Dedifferentiated amniotic fluid mesenchymal stem cell (primary cell): Measurements from ENCODE around the gene MIDN.

ENCODE experiments used
- DNase-seq: peaks from one replicate; pipeline ENCODE4 v3.0.0-alpha.2; 2016; ENCODE audit errors: extremely low spot score

The MIDN gene

DNA sequence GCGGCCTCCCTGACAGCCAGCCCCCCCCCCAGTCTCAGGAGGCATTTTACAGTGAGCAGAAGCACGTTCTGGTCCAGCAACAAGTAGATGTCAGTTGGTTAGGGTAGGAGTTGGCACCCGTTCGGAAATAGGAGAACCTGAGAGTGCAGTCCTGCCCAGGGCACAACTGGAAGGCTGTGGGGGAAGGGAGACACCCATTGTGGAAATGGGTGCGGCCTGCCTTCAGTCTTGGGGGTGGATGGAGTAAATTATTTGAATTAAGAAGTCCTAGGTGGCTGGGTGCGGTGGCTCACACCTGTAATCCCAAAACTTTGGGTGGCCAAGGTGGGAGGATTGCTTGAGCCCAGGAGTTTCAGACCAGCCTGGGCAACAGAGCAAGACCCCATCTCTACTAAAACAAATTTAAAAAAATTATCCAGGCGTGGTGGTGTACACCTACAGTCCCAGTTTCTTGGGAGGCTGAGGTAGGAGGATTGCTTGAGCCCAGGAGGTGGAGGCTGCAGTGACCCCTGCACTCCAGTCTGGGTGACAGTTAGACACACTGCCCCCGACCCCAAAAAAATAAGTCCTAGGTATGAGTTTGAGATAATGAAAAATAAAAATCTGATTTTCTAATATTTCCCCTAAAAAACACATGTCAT, 21.9 kb downstream of the MIDN start:
- no peak for DNase-seq

DNA sequence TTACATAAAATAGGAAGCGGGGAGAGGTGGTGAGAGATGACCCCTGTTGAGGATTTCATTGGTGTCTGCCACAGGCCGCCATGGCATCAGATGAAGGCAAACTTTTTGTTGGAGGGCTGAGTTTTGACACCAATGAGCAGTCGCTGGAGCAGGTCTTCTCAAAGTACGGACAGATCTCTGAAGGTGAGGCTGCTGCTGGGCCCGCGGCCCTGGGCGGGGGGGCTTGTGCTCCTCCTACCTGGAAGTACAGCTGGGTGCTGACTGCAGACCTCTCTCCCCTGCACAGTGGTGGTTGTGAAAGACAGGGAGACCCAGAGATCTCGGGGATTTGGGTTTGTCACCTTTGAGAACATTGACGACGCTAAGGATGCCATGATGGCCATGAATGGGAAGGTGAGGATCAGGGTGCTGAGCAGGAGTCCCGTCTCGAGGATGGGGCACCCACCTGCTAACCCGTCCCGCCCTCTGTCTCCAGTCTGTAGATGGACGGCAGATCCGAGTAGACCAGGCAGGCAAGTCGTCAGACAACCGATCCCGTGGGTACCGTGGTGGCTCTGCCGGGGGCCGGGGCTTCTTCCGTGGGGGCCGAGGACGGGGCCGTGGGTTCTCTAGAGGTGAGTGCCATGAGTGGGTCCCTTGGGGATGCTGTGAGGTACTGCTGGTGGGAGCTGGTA, 22.6 kb downstream of the MIDN start:
- DNase-seq = no peak

DNA sequence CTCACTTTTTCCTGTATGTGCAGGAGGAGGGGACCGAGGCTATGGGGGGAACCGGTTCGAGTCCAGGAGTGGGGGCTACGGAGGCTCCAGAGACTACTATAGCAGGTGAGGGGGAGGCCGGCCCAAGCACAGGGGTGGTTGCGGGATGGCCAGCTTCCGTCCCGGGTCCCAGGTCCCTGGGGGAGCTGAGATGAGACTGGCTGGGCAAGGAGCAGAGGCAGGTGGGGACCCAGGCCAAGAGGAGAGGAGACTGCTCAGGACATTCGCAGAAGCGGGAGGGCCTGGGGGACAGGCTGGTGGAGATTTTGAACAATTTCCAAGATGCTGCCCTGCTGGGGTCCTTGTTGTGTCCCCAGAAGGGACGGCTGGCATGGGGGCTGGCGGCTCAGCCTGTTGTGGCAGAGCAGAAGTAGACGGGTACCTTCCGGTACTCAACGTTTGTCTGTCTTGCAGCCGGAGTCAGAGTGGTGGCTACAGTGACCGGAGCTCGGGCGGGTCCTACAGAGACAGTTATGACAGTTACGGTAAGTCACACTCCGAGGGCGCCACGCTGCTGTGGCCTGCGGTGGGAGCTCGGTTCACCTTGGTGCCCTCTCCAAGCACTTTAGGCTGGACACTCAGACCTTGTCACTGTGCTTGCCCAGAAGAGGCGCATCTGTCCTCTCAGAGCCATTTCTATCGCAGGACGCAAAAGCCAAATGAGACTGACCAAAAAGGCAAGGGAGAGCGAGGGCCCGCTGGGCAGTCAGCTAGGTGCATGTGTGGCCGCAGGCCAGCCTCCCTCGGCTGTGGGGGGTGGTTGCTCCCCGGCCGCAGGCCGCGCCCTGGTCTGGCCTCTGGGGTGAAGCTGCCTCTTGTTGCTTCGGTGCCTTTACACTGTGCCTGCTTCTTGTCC, 23.4 kb downstream of the MIDN start:
- no peak for DNase-seq

DNA sequence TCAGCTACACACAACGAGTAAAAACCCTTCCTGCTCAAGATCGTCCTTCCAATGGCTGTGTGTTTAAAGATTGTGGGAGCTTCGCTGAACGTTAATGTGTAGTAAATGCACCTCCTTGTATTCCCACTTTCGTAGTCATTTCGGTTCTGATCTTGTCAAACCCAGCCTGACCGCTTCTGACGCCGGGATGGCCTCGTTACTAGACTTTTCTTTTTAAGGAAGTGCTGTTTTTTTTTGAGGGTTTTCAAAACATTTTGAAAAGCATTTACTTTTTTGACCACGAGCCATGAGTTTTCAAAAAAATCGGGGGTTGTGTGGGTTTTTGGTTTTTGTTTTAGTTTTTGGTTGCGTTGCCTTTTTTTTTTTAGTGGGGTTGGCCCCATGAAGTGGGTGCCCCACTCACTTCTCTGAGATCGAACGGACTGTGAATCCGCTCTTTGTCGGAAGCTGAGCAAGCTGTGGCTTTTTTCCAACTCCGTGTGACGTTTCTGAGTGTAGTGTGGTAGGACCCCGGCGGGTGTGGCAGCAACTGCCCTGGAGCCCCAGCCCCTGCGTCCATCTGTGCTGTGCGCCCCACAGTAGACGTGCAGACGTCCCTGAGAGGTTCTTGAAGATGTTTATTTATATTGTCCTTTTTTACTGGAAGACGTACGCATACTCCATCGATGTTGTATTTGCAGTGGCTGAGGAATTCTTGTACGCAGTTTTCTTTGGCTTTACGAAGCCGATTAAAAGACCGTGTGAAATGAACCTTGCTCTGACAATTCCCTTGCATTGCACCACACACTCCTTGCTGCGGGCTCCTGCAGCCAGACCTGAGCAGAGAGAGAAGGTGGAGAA, 24.3 kb downstream of the MIDN start:
- no peak for DNase-seq

DNA sequence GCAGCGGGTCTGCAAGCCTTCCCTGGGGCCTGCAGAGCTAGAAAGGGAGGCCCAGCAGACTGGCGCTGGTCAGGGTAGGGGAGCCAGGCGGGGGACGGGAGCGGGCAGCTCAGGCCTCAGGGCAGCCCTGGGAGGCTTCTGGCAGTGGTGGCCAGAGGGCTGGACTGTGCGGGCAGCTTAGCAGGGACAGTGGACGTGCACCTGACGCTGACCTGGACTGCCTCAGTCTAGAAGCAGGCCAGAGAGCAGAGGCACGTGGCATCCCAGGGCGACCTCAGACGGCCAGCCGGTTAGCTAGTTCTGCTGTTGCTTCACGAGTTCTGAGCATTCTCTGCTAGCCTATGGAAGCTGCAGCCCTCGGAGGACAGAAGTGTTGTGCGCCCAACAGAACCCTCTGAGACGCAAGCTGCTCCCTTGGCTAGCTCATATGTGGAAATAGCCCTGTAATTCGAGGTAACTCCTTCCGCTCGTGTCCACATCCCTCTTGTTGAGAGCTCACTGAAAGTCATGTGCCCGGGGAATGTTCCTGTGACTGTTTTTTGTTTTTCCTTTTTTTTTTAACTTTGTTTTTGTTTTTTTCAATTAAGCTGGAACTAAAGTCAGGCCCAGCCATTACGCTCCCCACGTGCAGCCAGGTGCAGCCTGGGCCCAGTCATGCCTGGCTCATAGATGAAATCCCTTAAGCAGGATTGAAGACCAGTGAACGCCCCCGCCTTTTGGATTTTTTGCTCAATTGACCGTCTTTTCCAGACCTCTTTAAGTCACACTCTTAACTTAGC, 25.1 kb downstream of the MIDN start:
- DNase-seq = no peak

DNA sequence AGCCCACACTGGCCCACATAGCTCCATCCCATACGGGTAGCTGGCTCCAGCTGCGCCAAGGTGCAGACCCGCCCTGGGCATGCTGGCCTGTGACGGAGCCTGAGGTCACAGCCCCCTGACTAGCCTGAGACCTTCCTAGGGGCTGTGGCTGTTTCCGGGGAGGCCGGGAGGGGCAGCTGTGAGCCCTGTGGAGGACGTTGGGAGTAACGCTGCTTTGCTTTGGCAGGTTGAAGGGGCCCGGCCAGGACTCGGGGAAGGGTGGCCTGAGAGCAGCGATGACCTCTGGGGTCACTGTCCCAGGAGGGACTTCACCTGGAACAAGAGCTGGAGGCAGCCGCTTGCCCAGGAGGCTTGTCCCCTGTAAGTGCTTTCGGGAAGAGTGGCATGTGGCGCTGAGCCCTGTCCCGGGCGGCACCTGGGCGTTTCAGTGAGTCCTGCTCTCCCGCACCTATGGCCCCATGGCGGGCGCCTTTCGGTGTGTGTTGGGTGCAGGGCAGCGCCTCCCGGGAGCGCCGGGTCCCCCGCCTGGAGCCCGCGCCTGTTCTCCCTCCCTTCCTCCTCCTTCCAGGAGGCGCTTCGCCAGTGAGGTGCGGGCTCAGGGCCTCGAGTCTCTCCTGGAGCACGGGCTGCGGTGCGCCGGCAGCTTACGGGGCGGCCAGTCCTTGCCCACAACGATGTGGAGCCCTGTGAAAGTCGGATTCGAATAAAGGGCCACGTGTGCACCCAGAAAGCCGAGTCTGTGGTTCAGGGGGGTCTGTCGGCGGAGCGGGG, 25.9 kb downstream of the MIDN start:
- no peak for DNase-seq

DNA sequence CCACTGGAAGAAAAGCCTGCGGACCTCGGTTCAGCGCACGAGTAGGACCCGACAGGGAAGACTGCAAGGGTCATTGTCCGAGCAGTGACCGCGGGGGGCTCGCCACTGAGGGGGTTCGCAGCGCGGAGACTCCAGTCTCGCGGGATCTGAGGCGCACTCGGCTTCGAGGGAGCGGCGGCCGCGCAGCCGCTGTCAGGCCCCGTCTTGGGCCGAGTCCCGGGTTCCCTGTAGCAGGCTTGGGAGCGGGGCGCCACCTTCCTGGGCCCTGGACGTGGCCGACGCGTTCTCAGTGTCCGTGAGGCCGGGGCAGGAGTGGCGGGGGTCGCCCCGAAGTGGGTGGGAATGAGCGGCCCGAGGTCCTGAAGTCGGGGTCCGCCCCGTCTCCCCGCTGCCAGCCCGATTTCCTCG, 26.5 kb downstream of the MIDN start:
- no peak for DNase-seq

DNA sequence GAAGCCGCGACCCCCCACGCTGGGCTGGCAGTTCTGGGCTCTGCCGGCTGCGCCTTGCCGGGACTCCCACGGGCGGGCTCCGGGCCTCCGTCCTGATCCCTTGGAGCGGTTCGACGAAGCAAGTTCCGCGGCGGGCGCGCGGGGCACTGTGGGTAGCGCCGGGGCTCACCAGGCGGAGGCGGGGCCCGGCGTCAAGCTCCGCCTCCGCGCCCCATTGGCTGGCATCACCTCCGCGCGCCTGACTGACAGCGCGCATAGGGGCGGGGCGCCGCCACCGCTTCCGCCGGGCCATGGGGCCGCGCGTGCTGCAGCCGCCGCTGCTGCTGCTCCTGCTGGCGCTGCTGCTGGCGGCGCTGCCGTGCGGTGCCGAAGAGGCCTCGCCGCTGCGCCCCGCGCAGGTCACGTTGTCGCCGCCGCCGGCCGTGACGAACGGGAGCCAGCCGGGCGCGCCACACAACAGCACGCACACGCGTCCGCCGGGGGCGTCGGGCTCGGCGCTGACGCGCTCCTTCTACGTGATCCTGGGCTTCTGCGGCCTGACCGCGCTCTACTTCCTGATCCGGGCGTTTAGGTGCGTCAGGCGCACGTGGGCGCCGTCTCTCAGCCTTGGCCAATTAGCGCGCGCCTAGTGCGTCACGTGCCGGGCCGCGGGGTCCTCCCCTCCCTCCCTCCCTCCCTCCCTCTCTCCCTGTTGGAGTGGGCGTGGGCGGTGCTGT, 27.0 kb downstream of the MIDN start, which contains the start of gene FAM174C:
TSS of gene FAM174C (plus strand) at position 271 of the 716 bp plus-strand sequence. CDS start at position 291, 20 bp downstream.
- peak; percentile 94 for DNase-seq

DNA sequence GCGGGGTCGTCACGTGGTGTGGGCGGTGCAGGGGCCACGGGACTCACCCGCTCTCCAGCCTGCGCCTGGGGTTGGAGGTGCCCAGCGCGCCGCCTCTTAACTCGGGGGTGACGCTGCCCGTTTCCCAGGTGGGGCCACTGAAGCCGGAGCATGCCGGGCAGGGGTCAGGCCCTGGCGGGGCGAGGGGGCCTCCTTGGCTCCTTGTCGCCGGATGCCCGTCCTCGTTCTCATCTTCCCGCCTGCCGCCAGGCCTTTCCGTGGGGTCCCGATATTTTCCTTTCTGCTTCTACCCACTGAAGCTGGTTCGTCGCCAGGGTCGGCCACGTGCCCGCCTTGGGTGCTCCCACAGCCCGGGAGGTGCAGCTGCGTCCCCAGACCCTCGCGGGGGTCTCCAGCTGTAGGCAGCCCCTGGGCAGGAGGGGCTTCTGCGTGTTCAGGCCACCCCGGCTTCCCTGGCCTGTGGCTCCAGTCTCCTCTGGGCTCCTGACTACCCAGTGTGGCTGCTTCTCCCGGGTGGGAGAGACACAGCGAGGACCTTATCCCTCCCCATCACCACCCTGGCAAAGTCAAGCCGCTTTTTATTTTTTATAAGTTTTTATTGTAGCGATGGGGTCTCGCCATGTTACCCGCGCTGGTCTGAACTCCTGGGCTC, 27.7 kb downstream of the MIDN start:
- DNase-seq = no peak

DNA sequence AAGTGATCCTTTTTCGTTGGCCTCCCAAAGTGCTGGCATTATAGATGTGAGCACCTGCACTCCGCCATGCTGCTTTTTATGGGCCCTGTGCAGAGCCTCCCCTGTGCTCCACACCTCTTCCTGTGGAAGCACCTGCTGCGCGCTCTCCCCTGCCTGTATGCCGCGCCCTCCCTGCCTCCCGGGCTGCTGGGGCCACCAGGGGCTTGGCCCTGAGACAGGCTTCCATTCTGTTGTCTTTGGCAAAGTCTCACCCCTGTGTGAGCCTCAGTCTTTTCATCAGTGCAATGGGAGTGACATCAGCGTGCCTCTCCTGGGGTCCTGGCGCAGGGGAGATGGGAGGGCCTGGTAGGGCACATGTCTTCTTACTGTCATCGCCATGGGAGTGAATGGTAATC, 28.2 kb downstream of the MIDN start:
- no peak for DNase-seq

DNA sequence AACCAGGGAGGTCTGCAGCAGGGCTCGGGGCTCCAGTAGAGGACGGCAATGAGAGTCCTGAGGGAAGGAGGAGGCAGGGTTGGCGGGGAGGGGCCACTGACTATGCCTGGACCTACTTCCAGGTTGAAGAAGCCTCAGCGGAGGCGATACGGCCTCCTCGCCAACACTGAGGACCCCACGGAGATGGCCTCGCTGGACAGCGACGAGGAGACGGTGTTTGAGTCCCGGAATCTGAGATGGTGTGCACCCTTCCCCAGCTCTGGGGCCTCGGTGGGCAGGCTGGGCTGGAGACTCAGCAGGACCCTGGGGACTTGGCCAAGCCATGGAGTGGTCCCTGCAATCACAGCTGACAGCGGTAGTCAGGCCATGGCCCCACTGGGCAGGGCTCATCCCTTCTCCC, 28.7 kb downstream of the MIDN start:
- no peak for DNase-seq

DNA sequence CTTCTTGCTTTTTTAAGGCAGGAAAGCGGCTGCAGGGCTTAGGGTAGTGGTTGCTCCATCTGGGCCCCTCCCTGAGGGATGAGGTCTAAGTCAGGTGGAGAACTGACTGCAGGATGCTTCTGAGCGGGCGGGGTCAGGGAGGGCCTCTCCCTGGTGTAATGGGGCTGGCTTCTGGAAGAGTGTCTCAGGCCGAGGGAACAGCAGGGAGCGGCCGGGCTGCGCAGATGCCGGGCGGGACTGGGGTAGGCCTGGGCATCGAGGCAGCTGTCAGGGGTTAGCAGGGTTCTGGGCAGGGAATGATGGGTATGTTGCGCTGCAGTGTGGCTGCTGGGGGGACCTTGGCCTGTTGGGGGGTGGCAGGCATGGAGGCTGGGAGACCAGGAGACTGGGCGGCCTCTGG, 29.7 kb downstream of the MIDN start:
- DNase-seq = no peak

DNA sequence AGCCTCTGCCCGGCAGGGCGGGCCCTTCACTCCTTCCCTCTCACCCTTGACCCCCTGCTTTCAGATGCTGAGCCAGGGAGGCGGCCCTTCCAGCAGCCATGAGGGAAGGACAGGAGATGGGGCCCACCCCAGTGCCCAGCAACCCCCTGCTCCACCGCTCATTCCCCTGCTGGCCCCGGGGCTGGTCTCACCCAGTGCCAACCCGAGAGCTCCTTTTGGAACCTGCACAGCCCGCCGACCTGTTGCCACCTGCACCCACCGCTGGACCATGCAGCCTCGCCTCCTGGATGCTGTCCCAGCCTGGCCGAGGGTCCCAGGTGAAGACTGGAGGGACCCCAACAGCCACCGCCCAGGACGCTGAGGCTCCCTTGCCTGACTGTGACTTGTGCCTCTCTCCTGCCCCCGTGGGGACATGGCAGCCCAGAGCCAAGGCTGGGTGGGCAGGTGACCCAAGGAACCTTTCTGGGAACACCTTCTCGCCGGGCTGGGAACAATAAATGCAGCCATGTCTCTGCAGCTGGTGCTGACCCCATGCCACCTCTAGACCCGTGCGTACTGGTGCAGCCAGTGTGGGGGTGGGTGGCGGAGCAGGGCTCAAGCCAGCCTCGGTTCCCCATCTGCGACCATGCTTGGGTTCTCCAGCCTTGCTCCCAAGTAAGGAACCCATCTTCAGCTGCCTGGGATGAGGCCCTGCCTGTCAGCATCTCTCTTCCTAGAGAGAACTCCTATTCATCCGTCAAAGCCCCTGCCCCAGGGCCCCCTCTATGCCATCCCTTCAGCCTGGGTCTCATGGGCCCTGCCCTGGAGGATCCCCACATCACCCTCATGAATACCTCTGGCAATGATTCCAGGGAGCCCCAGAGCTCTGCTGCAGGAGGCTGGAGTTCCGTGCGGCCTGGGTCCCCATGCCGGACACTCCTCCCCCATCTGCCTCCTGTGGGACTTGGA, 30.6 kb downstream of the MIDN start:
- no peak for DNase-seq

DNA sequence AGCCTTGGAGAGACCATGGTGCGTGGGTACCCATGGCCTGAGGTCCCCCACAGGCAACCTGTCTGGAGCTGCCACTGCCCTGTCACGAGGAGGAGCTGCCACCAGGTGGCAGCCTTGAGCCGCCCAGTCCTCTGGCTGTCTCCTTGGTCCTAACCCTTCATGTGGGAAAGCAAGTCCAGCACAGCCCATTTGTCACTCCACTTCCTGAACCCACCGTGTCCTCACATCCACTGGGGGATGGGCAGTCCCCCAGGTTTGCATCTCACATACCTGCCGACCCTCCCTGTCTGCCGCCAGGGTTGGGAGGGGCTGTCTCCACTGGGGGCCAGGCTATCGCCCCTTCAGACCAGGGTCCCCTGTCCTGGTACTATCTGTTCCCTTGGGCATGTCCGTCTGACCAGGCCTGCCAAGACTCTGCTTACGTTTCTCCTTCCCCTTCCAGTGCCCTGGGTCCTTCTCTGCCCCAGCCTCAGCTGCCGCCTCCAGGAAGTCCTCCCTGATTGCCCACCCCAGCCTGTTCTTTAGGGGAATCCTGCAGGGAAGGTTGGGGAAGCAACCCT, 31.5 kb downstream of the MIDN start:
- peak; percentile 71 for DNase-seq

DNA sequence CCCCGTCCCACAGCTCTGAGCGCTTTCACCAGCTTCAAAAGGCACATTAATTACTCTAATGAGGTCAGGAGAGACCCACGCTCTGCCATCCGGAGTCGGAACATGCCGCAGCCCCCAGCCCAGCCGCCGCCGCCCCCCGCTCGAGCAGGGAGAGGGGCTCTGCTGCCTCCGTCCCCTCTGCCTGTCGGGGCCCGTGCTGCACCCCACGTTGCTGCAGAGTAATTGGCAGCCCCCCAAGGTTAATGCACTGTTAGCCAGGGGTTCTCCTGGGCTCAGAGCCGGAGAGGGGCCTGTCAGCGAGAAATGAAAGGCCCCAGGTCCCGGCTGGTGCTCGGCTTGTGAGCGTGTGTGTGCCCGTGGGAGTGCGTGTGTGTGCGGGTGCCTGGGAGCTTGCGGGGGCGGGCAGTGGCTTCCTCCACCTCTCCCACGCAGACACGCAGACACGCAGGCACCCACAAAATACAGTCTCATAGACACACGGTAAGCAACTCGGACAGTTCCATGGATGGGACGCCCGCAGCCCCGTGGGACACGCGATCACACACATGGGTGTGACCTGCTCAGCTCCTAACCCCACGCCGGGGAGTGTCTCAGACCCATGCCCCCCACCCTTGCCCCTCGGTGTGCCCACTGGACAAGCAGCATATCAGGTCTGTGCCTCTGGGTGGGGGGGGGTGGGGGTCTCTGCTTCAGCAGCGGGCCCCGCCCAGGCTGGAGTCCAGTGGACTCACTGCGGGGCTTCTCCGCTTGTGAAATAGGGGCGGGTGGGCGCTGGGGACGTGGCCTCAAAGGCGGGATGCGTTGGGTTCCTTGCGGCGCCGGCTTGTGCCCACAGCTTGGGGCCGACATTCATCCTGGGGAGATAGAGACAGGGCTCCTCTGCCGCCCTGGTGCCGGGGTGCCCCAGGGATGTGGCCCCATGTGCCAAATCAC, 32.5 kb downstream of the MIDN start:
- no peak for DNase-seq

DNA sequence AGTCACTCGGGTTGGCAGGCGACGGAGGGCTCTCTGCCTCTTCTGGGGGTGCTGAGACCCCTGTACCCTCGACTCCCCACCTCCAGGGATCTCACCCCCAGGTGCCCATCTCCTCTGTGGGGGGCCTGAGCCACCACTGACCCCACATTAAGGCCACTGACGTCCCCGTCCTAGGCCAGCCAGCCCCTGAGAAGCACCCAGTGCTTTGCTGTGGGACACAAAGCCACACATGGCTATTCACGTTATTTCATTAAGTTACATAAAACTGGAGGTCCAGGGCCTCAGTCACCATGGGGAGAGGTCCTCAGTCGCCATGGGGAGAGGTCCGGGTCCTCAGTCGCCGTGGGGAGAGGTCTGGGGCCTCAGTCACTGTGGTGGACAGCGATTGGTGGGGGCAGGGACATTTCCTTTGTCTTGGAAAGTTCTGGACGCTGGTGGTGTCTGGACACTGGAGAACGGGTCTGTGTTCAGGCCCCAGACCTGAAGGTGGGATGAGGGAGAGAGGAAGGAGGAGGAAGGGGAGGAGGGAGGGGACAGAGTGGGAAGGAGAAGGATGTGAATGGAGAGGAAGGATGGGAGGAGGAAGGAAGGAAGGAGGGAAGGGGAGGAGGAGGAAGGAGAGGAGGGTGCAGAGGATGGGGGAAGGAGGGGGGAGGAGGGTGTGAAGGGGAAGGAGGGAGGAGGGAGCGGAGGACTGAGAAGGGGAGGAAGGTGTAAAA, 33.3 kb downstream of the MIDN start:
- DNase-seq = no peak
